ENCODE data around the gene CSAD.

Gene CSAD

GRCh38 chr12:53198486-53199110 is 17.9 kb upstream of the CSAD start:
- POLR2A ChIA-PET, result interaction anchor here (0.6 to 1.1 kb wide), 4 partner anchors 13 to 120 kb away, joined by 3 to 5 read pairs (median 4); partner anchors contain the start of gene SPRYD3
- TF ChIP-seq ARNT (IDR thresholded peaks at IDR 0.05) (no peak), HDGF (IDR thresholded peaks at IDR 0.05; ENCODE audit: borderline replicate concordance) (no peak), PKNOX1 (IDR thresholded peaks at IDR 0.05) (no peak), L3MBTL2 (conservative IDR thresholded peaks at IDR 0.05) (no peak)
- CTCF ChIA-PET, result interaction anchor here (0.6 to 1.2 kb wide), 4 partner anchors 9 to 39 kb away, joined by 3 to 4 read pairs (median 3); no protein-coding TSS in a partner anchor
- no peak for DNase-seq (ENCODE audit: extremely low spot score)

GRCh38 chr12:53197011-53197640 is 16.4 kb upstream of the CSAD start:
- CTCF ChIA-PET, result interaction anchor here (0.7 to 1.0 kb wide), 2 partner anchors 37 to 131 kb away, joined by 3 to 4 read pairs; no protein-coding TSS in a partner anchor

GRCh38 chr12:53196486-53196885 is 15.8 kb upstream of the CSAD start:
- ChIA-PET CTCF (interaction anchor here (1.0 kb wide), 1 partner anchor 37 kb away, joined by 3 read pairs; no protein-coding TSS in a partner anchor), POLR2A (no interaction called here)
- no peak for TF ChIP-seq TARDBP (IDR thresholded peaks at IDR 0.05)
- TF ChIP-seq BHLHE40 (IDR thresholded peaks at IDR 0.05; ENCODE audit: borderline replicate concordance), result no peak
- no peak for TF ChIP-seq L3MBTL2 (conservative IDR thresholded peaks at IDR 0.05)
- TF ChIP-seq PKNOX1 (IDR thresholded peaks at IDR 0.05), result no peak
- no peak for TF ChIP-seq SP1 (IDR thresholded peaks at IDR 0.05)
- no peak for TF ChIP-seq FOXA1 (IDR thresholded peaks at IDR 0.05)
- TF ChIP-seq FOXM1 (IDR thresholded peaks at IDR 0.05; ENCODE audit: borderline replicate concordance), result no peak
- no peak for TF ChIP-seq ZNF384 (IDR thresholded peaks at IDR 0.05)
- DNase-seq (ENCODE audit: extremely low spot score), result no peak

More at GRCh38 chr12:53197011-53197640, 16.4 kb upstream of the CSAD start:
- no peak for DNase-seq (ENCODE audit: extremely low spot score)
- TF ChIP-seq FOXA1 (IDR thresholded peaks at IDR 0.05), result no peak
- TF ChIP-seq SUZ12 (IDR thresholded peaks at IDR 0.05), result no peak
- TF ChIP-seq LEF1 (IDR thresholded peaks at IDR 0.05; ENCODE audit: borderline replicate concordance), result no peak
- no peak for TF ChIP-seq FOXM1 (IDR thresholded peaks at IDR 0.05; ENCODE audit: borderline replicate concordance)
- TF ChIP-seq L3MBTL2 (conservative IDR thresholded peaks at IDR 0.05), result no peak
- no peak for TF ChIP-seq ELF4 (IDR thresholded peaks at IDR 0.05)
- no peak for TF ChIP-seq ZNF384 (IDR thresholded peaks at IDR 0.05)
- no peak for TF ChIP-seq BHLHE40 (IDR thresholded peaks at IDR 0.05; ENCODE audit: borderline replicate concordance)
- no peak for TF ChIP-seq PKNOX1 (IDR thresholded peaks at IDR 0.05)
- no peak for TF ChIP-seq SP1 (IDR thresholded peaks at IDR 0.05)
- TF ChIP-seq HDGF (IDR thresholded peaks at IDR 0.05; ENCODE audit: borderline replicate concordance), result no peak
- TF ChIP-seq CTBP1 (IDR thresholded peaks at IDR 0.05; ENCODE audit: borderline replicate concordance), result no peak
- TF ChIP-seq FOXK2 (IDR thresholded peaks at IDR 0.05), result no peak
- TF ChIP-seq TARDBP (IDR thresholded peaks at IDR 0.05), result no peak
- TF ChIP-seq ARNT (IDR thresholded peaks at IDR 0.05), result no peak
- no peak for TF ChIP-seq NFRKB (IDR thresholded peaks at IDR 0.05)
- POLR2A ChIA-PET, result interaction anchor here (1.0 kb wide), 1 partner anchor 38 kb away, joined by 3 read pairs; no protein-coding TSS in a partner anchor

- no peak for DNase-seq (ENCODE audit: extremely low spot score)
- POLR2A ChIA-PET, result interaction anchor here (0.6 to 4.0 kb wide), 4 partner anchors 15 to 125 kb away, joined by 3 to 23 read pairs (median 4); partner anchors contain the start of genes CSAD, PFDN5 and ZNF740
- CTCF ChIA-PET, result interaction anchor here (0.6 to 0.8 kb wide), 2 partner anchors 10 to 38 kb away, joined by 3 to 6 read pairs; no protein-coding TSS in a partner anchor
- TF ChIP-seq NFRKB (IDR thresholded peaks at IDR 0.05) (no peak), L3MBTL2 (conservative IDR thresholded peaks at IDR 0.05) (no peak), HDGF (IDR thresholded peaks at IDR 0.05; ENCODE audit: borderline replicate concordance) (no peak), SUZ12 (IDR thresholded peaks at IDR 0.05) (no peak), ZNF384 (IDR thresholded peaks at IDR 0.05) (no peak), FOXM1 (IDR thresholded peaks at IDR 0.05; ENCODE audit: borderline replicate concordance) (no peak), ARNT (IDR thresholded peaks at IDR 0.05) (no peak), PKNOX1 (IDR thresholded peaks at IDR 0.05) (no peak), FOXA1 (IDR thresholded peaks at IDR 0.05) (no peak), SP1 (IDR thresholded peaks at IDR 0.05) (no peak), CTBP1 (IDR thresholded peaks at IDR 0.05; ENCODE audit: borderline replicate concordance) (no peak), FOXK2 (IDR thresholded peaks at IDR 0.05) (no peak), BHLHE40 (IDR thresholded peaks at IDR 0.05; ENCODE audit: borderline replicate concordance) (no peak), TARDBP (IDR thresholded peaks at IDR 0.05) (no peak), LEF1 (IDR thresholded peaks at IDR 0.05; ENCODE audit: borderline replicate concordance) (no peak), ELF4 (IDR thresholded peaks at IDR 0.05) (no peak)
These were observed 15.0 kb upstream of the CSAD start for GRCh38 chr12:53195516-53196420.

Data from HEK293T (cell line).